ENCODE data around the gene SNX33. TPM values are rescaled to one million over a fixed set of nuclear protein-coding genes. Genes with fewer than 3 reads are reported as not detected.

The SNX33 gene
- total and polyA plus RNA-seq, 2 experiments from 2014 or later: 6.2 to 21.2 TPM

GRCh38 chr15:75654201-75654907 lies 6.6 kb downstream of the SNX33 start (continued):
- TF ChIP-seq ZNF462 (CRISPR knock-in tag; IDR thresholded peaks at IDR 0.05) (no peak), STAT1 (IDR thresholded peaks at IDR 0.05; ENCODE audit: unreplicated experiment) (no peak), ETS1 (IDR thresholded peaks at IDR 0.05) (no peak), CTCF (conservative IDR thresholded peaks at IDR 0.05; ENCODE audit: low read depth in 2 of 2) (no peak), CREB1 (CRISPR knock-in tag; IDR thresholded peaks at IDR 0.05; ENCODE audit: low read depth) (no peak), NANOG (IDR thresholded peaks at IDR 0.05; ENCODE audit: borderline replicate concordance) (no peak), ZNF114 (CRISPR knock-in tag; IDR thresholded peaks at IDR 0.05) (no peak), POLR2AphosphoS5 (IDR thresholded peaks at IDR 0.05; ENCODE audit: low read depth) (no peak), REST (IDR thresholded peaks at IDR 0.05; ENCODE audit: unreplicated experiment) (no peak), EZH2 (IDR thresholded peaks at IDR 0.05; ENCODE audit: low read depth, unreplicated experiment) (no peak)
